Fibroblast of lung (primary cell): ENCODE data around the gene CAPG. TPM values are rescaled to one million over a fixed set of nuclear protein-coding genes. Genes with fewer than 3 reads are reported as not detected.
"Not testable (repeated sequence)": the region's sequence is repeated elsewhere in the genome, so short reads cannot be mapped to it uniquely, and the experiment has no call there.

Experiments used
- DNase-seq, 2 donors: peaks; one replicate each; pipeline versions ENCODE4 v3.0.0 to v3.0.0-alpha.2; 2010; ENCODE audit warnings: low read depth in 2 of 2
- H2AFZ ChIP-seq: 2 replicates; pipeline ENCODE4 v1.5.1; 2012; ENCODE audit warnings: low read length, control low read depth, inconsistent platforms
- H3K27ac ChIP-seq: 2 replicates; pipeline ENCODE4 v1.5.1; 2011; ENCODE audit warnings: low read length, control low read depth; ENCODE audit not compliant: insufficient read depth
- H3K27me3 ChIP-seq: 2 replicates; pipeline ENCODE4 v1.5.1; 2011; ENCODE audit warnings: mild to moderate bottlenecking, low read length; ENCODE audit not compliant: control insufficient read depth, insufficient read depth
- H3K36me3 ChIP-seq: 2 replicates; pipeline ENCODE4 v1.5.1; 2011; ENCODE audit warnings: low read length; ENCODE audit not compliant: control insufficient read depth, insufficient read depth
- H3K4me1 ChIP-seq: 2 replicates; pipeline ENCODE4 v1.5.1; 2011; ENCODE audit warnings: low read length; ENCODE audit not compliant: control insufficient read depth, insufficient read depth; ENCODE audit errors: extremely low read depth
- H3K4me2 ChIP-seq: 2 replicates; pipeline ENCODE4 v1.5.1; 2011; ENCODE audit warnings: low read length, control low read depth; ENCODE audit not compliant: insufficient read depth; ENCODE audit errors: extremely low read depth
- H3K4me3 ChIP-seq, 4 experiments: fragments of 200-600 bp in 1 of 4; sonication (generic) in 1 of 4; replicated peaks in 1 of 4; 2 replicates each; pipeline ENCODE4 v1.5.1; 2011 to 2016; ENCODE audit warnings: low read length in 4 of 4, low read depth in 3 of 4, mild to moderate bottlenecking in 3 of 4, control low read depth in 2 of 4, inconsistent platforms in 1 of 4, mixed read lengths in 1 of 4; ENCODE audit not compliant: insufficient read depth in 1 of 4; ENCODE audit errors: control extremely low read depth in 1 of 4
- H3K79me2 ChIP-seq: 2 replicates; pipeline ENCODE4 v1.5.1; 2012; ENCODE audit warnings: mild to moderate bottlenecking, low read length, inconsistent platforms; ENCODE audit not compliant: control insufficient read depth, insufficient read depth
- H3K9ac ChIP-seq: 2 replicates; pipeline ENCODE4 v1.5.1; 2011; ENCODE audit warnings: mild to moderate bottlenecking, low read length, control low read depth; ENCODE audit not compliant: insufficient read depth
- H3K9me3 ChIP-seq: 2 replicates; pipeline ENCODE4 v1.5.1; 2012; ENCODE audit warnings: low read depth, low read length; ENCODE audit not compliant: control insufficient read depth, insufficient read depth
- H4K20me1 ChIP-seq: 2 replicates; pipeline ENCODE4 v1.5.1; 2011; ENCODE audit warnings: low read length; ENCODE audit not compliant: control insufficient read depth, insufficient read depth; ENCODE audit errors: extremely low read depth
- EZH2 ChIP-seq: IDR thresholded peaks from 2 replicates; pipeline ENCODE4 v1.5.1; 2012; ENCODE audit warnings: low read length, control low read depth, mild to moderate bottlenecking; ENCODE audit errors: missing control alignments
- polyA plus RNA-seq, 2 donors: library from polyadenylated mRNA; depleted of rRNA in 1 of 2; stranded (reverse) in 1 of 2; unstranded in 1 of 2; fragments of >200 nt; gene quantifications; 2 replicates each; pipeline ENCODE4 v1.2.1, GENCODE V29; 2011 to 2012; ENCODE audit warnings: missing spikeins in 1 of 2
- total RNA-seq: library from RNA; depleted of rRNA; stranded (reverse); fragments of >200 nt; gene quantifications from 2 replicates; pipeline ENCODE4 v1.2.1, GENCODE V29; 2014
- TF ChIP-seq, protein P1 (sequence below), 2 donors: IDR thresholded peaks in 1 of 2; conservative IDR thresholded peaks in 1 of 2; 1 replicate in 1 of 2; 2 replicates in 1 of 2; pipeline ENCODE4 v1.5.1; 2011 to 2012; ENCODE audit warnings: low read length in 2 of 2, control low read depth in 1 of 2, inconsistent platforms in 1 of 2, low read depth in 1 of 2, mild to moderate bottlenecking in 1 of 2

Gene CAPG
- total and polyA plus RNA-seq, 2 donors (not counting 1 experiment from before 2014, with no cell fraction given) = 43.8 to 193 TPM

DNA sequence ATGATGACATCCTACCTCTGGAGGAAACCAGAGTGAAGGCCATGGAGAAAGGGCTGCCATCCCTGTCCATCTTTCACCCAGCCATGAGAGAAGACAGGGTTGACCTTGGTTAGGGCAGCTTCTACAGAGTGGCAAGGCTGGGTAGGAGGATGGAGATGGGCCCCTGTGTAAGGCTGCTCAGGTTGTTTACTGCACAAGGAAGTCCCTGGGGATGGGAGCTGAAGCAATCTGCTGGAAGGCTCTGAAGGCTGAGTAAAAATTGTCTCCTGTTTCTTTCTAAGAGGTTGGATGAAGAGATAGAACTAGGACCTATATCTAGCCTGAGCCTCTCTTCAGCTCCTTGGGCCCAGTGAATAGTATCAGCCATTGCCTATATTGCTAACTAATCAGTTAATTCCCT is 41.2 kb downstream of the CAPG start:
- no peaks in the 10 kb centered on the region for H3K79me2 ChIP-seq
- no peak overlapping the region for H3K9ac ChIP-seq
- H3K9me3 ChIP-seq = no peaks in the 10 kb centered on the region
- H3K36me3 ChIP-seq = no peaks in the 10 kb centered on the region
- no peak overlapping the region for H3K4me3 ChIP-seq
- H4K20me1 ChIP-seq = no peaks in the 10 kb centered on the region
- no peaks in the 10 kb centered on the region for H3K4me1 ChIP-seq
- no peak overlapping the region for H3K27ac ChIP-seq
- TF ChIP-seq, protein P1, sequence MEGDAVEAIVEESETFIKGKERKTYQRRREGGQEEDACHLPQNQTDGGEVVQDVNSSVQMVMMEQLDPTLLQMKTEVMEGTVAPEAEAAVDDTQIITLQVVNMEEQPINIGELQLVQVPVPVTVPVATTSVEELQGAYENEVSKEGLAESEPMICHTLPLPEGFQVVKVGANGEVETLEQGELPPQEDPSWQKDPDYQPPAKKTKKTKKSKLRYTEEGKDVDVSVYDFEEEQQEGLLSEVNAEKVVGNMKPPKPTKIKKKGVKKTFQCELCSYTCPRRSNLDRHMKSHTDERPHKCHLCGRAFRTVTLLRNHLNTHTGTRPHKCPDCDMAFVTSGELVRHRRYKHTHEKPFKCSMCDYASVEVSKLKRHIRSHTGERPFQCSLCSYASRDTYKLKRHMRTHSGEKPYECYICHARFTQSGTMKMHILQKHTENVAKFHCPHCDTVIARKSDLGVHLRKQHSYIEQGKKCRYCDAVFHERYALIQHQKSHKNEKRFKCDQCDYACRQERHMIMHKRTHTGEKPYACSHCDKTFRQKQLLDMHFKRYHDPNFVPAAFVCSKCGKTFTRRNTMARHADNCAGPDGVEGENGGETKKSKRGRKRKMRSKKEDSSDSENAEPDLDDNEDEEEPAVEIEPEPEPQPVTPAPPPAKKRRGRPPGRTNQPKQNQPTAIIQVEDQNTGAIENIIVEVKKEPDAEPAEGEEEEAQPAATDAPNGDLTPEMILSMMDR (conservative IDR thresholded peaks at IDR 0.05 in 1 of 2, IDR thresholded peaks at IDR 0.05 in 1 of 2; ENCODE audit: low read depth in 1 of 2, low read length in 2 of 2) = no peak
- TF ChIP-seq EZH2 = no peak
- H3K27me3 ChIP-seq = no peaks in the 10 kb centered on the region
- H3K4me2 ChIP-seq = no peak overlapping the region
- no peak for DNase-seq
- no peak overlapping the region for H2AFZ ChIP-seq

DNA sequence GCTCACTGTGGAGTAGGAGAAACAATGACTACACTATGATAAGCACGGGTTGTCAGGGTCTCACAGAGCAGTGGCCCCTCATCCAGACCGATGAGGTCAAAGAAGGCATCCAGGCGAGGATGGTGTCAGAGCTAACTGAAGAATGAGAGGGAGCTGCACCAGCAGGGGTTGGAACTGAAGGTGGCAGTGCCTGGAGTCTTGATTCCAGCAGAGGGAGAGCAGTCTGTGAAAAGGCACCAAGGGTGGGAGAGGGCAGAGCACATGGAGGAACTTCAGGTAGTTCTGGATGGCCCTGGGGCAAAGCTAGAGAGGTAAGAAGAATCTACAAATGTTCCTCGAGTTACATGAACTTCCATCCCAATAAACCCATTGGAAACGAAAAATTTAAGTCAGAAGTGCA is 43.0 kb downstream of the CAPG start:
- TF ChIP-seq, protein P1 (conservative IDR thresholded peaks at IDR 0.05 in 1 of 2, IDR thresholded peaks at IDR 0.05 in 1 of 2; ENCODE audit: low read depth in 1 of 2, low read length in 2 of 2) = no peak
- TF ChIP-seq EZH2 = no peak
- H3K9ac ChIP-seq = no peak overlapping the region
- H3K27ac ChIP-seq = no peak overlapping the region
- H3K4me3 ChIP-seq = no peak overlapping the region
- no peaks in the 10 kb centered on the region for H3K79me2 ChIP-seq
- H3K27me3 ChIP-seq = no peaks in the 10 kb centered on the region
- no peak overlapping the region for H2AFZ ChIP-seq
- H3K9me3 ChIP-seq = no peaks in the 10 kb centered on the region
- no peaks in the 10 kb centered on the region for H4K20me1 ChIP-seq
- H3K36me3 ChIP-seq = peaks cover 1% of the 10 kb centered on the region
- H3K4me2 ChIP-seq = no peak overlapping the region
- H3K4me1 ChIP-seq = no peaks in the 10 kb centered on the region
- DNase-seq = no peak

DNA sequence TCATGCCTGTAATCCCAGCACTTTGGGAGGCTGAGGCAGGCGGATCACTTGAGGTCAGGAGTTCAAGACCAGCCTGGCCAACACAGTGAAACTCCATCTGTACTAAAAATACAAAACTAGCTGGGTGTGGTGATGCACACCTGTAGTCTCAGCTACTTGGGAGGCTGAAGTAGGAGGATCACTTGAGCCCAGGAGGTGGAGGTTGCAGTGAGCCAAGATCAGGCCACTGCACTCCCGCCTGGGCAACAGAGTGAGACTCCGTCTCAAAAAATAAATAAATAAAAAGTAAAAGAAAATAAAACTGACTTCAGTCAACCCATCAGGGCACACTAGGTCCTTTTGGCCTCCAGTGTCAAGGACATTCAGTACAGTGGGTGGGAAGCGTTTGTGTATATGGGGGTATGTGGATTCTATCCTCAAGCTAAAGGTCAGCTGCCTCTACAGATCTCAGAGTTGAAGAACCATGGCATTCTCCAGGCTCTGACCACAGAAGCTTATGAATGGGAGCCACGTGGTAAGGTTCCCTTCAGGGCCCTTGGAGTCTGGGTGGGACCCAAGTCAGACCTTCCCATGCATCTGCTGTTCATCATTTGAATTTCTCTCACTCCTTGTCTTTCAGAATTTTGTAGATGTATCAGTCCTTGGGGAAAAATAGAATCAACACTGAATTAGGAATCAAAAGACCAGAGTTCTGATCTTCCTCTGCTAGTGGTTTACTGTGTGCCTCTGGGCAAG is 47.3 kb downstream of the CAPG start:
- H3K4me1 ChIP-seq, H3K27me3 ChIP-seq, H3K4me3 ChIP-seq, H3K4me2 ChIP-seq, H3K36me3 ChIP-seq, H3K79me2 ChIP-seq, H3K9ac ChIP-seq, H2AFZ ChIP-seq, H3K9me3 ChIP-seq, DNase-seq, H3K27ac ChIP-seq, H4K20me1 ChIP-seq: not testable (repeated sequence)
